CD4-positive, alpha-beta T cell treated with Interleukin-10 for 1 hour (primary cell): ENCODE data around the gene MRTFA.
"Not testable (repeated sequence)": the region's sequence is repeated elsewhere in the genome, so short reads cannot be mapped to it uniquely, and the experiment has no call there.

Source experiments
- DNase-seq: peaks from one replicate; pipeline ENCODE4 v3.0.0-alpha.2; 2020

The MRTFA gene

DNA sequence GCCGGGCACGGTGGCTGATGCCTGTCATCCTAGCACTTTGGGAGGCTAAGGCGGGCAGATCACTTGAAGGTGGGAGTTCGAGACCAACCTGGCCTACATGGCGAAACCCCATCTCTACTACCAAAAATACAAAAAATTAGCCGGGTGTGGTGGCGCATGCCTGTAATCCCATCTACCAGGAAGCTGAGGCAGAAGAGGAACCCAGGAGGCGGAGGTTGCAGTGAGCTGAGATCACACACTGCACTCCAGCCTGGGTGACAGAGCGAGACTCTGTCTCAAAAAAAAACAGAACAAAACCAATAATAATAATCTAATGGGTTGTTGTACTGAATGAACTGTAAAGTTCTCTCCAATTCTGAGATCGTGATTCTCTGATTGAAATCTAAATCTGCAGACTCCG lies 258.1 kb downstream of the MRTFA start:
- not testable (repeated sequence) for DNase-seq

DNA sequence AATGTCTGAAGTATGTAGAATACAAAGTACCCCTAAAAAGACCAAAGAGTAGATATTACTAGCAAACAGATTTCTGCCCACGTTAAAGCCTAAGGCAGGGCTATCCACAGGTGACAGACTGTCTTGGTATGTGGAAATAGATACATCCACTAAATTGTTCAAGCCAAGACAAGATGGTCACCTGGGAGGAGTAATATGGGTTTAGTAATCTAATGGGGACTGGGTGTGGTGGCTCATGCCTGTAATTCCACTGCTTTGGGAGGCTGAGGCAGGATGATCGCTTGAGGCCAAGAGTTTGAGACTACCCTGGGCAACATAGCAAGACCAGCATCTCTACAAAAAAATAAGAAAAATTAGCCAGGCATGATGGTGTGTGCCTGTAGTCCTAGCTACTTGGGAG lies 258.6 kb downstream of the MRTFA start:
- DNase-seq: no peak

DNA sequence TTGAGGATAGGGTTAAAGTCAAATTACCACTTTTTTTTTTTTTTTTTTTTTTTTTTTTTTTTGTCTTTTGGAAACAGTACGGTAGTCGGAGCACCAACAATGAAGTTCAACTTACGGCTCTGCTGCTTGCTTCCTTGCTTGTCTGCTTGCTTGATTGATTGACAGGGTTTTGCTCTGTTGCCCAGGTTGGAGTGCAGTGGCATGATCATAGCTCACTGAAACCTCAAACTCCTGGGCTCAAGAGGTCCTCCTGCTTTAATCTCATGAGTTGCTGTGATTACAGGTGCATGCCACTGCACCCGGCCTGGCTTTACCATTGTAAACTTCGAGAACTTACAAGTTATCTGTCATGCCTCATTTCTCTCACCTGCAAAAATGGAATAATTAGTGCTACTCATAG lies 260.4 kb downstream of the MRTFA start:
- DNase-seq: no peak

DNA sequence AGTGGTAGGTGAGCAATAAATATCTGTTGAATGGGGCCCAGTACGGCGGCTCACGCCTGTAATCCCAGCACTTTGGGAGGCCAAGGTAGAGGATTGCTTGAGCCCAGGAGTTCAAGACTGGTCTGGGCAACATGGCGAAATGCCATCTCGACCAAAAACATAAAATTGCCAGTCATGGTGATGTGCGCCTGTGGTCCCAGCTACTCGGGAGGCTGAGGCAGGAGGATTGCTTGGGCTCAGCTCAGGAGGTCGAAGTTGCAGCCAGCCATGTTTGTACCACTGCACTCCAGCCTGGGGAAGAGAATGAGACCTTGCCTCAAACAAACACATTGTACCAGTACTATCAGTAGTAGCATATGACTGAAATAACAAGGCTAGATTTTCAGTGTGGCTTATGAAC lies 262.0 kb downstream of the MRTFA start:
- DNase-seq: no peak

DNA sequence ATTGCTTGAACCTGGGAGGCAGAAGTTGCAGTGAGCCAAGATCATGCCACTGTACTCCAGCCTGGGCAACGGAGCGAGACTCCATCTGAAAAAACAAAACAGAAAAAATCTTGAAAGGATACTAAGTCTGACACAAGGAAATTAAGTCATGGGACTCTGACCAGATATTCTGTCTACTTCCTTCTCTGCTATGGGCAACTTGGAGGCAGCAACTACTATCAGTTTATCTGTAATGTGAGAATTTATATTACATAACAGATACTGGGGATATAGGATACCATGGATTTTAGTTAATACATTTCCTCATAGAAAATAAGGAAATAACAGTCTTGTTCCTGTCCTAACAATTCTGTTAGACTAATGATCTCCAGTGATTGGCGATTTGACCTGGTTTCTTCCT lies 267.7 kb downstream of the MRTFA start:
- no peak for DNase-seq

DNA sequence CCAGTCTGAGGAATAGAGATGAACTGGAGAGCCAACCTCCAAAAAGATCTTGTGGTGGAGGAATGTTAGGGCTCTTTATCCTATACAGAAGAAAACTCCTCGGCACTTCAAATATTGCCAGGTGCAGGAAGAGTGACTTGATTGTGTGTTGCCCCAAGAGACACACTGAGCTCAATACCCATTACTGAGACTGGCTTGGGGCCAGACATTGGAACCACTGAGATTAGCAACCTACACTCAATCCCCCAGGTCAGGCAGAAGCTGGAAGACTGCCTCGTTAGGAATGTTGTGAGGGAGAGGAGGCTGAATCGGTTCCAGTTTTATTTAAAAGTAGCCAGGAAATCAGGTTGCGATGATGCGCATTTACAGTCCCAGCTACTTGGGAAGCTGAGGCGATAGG lies 268.5 kb downstream of the MRTFA start:
- DNase-seq: no peak

DNA sequence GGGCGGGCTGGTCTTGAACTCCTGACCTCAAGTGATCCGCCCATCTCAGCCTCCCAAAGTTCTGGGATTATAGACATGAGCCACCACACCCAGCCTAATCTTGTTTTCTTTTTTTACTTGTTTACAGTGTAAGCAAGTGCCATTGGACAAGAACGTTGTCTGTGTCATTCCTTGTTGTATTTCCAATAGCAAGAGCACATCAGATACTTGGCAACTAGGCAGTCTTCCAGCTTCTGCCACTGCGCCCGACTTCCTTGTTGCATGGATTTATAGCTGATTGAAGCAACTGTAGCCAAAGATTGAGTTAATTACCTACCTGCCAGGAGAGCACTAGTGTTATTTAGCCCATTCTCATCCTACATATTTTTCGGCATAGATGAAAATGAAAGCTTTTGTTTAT lies 269.2 kb downstream of the MRTFA start:
- no peak for DNase-seq

DNA sequence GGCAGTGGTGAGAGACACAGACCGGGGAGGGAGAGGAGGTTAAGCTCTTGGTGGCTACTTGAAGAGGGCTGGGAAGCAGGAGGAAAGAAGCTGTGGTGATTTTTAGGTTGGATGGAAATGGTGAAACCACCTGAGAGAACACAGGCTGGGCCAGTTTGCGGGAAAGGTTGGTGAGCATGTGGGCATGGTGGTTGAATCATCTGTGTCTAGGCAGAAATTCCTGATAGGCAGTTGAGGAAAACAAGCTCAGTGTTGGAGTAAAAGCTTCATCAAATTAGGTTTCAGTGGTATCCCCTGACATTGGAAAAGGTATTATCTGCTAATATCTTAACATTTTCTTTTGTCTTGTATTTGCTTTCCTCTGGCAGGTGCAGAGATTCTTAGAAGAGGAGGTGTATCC lies 270.5 kb downstream of the MRTFA start:
- no peak for DNase-seq

DNA sequence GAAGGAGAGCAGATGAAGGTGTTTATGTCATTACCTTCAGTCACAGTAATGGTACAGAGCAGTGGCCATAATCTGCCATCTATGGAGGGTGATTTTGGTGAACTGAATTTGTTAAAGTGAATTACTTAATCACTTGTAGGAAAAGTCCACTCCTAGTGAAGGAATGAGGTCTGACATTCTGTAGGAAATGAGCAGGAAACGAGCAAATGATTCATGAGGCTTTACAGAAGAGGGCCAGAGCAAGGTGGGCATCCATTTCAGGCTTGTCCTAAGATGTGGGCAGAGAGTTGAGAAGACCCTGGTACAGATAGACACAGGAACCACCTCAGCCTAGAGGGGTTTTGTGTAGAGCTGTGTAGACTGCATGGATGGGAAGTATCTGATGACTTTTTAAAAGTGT lies 272.1 kb downstream of the MRTFA start:
- no peak for DNase-seq

DNA sequence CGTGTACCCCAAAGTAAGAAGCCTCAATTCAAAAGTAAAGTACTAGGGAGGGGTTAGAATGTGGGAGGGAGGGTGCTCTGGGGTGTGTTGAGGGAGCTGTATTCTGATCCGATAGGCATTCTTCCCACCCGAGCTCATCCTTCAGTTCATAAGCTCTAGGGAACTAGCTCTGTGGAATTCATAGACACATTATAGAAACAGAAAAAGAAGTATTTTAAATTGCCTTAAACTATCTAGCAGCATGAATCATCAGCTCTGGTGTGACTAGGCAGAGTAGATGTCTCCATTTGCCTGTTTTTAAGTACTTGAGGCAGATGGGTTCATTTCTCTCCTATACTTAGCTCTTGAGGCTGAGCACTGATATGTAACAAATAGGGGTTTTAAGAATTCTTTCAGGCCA lies 273.5 kb downstream of the MRTFA start:
- DNase-seq: no peak

DNA sequence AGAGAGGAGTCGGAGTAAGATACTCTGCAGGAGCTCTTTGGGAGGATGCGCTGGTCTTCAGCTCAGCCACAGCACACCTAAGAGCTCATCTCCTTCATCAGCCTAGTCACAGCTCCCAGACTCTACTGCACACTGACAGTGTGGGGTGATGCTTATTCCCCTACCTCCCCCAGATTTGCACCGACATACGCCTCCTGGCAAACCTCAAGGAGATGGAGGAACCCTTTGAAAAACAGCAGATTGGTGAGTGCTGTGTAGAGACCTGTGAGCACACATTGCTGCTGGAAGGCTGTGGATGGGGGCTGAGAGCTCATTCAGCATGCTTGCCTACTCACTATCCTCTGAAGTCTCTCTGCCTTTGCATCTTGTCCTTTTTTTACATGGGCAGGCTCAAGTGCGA lies 275.4 kb downstream of the MRTFA start:
- no peak for DNase-seq
